IMR-90 (cell line): ENCODE data around the gene DPP10. TPM values are rescaled to one million over a fixed set of nuclear protein-coding genes. Genes with fewer than 3 reads are reported as not detected.

Experiments used
- ATAC-seq: fragments of 200-7000 bp; cut with Tn5 transposase; 2 replicates; pipeline ENCODE4 v1.9.1; 2020; ENCODE audit warnings: low read depth, mild to moderate bottlenecking, moderate library complexity
- BruUV-seq: library from RNA; stranded (reverse); fragments of 400-500 nt; replicated peaks from 2 replicates; lab custom pipeline; 2021; lab: Mats Ljungman, UMichigan
- CTCF ChIA-PET: fragments of 300-600 bp; formaldehyde crosslinking; extraction: SDS; loops from one replicate; lab custom pipeline; 2021; ENCODE audit warnings: antibody characterized with exemption; lab: Yijun Ruan, JAX
- POLR2A ChIA-PET: fragments of 300-600 bp; sonication (Branson Sonifier 250); formaldehyde crosslinking; loops from one replicate; lab custom pipeline; 2022; ENCODE audit warnings: antibody characterized with exemption; ENCODE audit not compliant: unreplicated experiment; lab: Charles Lee
- DNase-seq: peaks from one replicate; pipeline ENCODE4 v3.0.0; 2013
- H2AFZ ChIP-seq: replicated peaks from 2 replicates; pipeline ENCODE3; 2013; ENCODE audit warnings: low read length, mild to moderate bottlenecking; ENCODE audit not compliant: poor library complexity
- H2AK5ac ChIP-seq: 2 replicates; pipeline ENCODE4 v1.6.1; 2013; ENCODE audit warnings: low read depth, low read length, inconsistent platforms
- H2AK9ac ChIP-seq: replicated peaks from 2 replicates; pipeline ENCODE3; 2013; ENCODE audit warnings: mild to moderate bottlenecking, low read depth, low read length, moderate library complexity; ENCODE audit not compliant: poor library complexity
- H2BK120ac ChIP-seq: 2 replicates; pipeline ENCODE4 v1.6.1; 2013; ENCODE audit warnings: low read depth, low read length, inconsistent platforms
- H2BK15ac ChIP-seq: 3 replicates; pipeline ENCODE4 v1.6.1; 2013; ENCODE audit warnings: low read depth, low read length, inconsistent platforms
- H2BK20ac ChIP-seq: 2 replicates; pipeline ENCODE4 v1.6.1; 2013; ENCODE audit warnings: low read depth, mild to moderate bottlenecking, inconsistent platforms, low read length, moderate library complexity
- H2BK5ac ChIP-seq: 2 replicates; pipeline ENCODE4 v1.6.1; 2013; ENCODE audit warnings: mild to moderate bottlenecking, low read depth, low read length, inconsistent platforms; ENCODE audit not compliant: poor library complexity, severe bottlenecking
- H3K14ac ChIP-seq: replicated peaks from 2 replicates; pipeline ENCODE4 v1.6.1; 2013; ENCODE audit warnings: low read depth, low read length, inconsistent platforms
- H3K18ac ChIP-seq: 2 replicates; pipeline ENCODE4 v1.6.1; 2013; ENCODE audit warnings: low read depth, low read length, control low read depth
- H3K23ac ChIP-seq: 2 replicates; pipeline ENCODE4 v1.6.1; 2013; ENCODE audit warnings: low read depth, low read length, inconsistent platforms
- H3K27ac ChIP-seq: 2 replicates; pipeline ENCODE4 v1.5.1; 2013; ENCODE audit warnings: mild to moderate bottlenecking, control low read depth, low read length; ENCODE audit not compliant: insufficient read depth
- H3K27me3 ChIP-seq: 2 replicates; pipeline ENCODE4 v1.6.1; 2013; ENCODE audit warnings: low read length; ENCODE audit not compliant: control insufficient read depth, insufficient read depth
- H3K36me3 ChIP-seq: 2 replicates; pipeline ENCODE4 v1.6.1; 2013; ENCODE audit warnings: low read length, mixed read lengths; ENCODE audit not compliant: control insufficient read depth, insufficient read depth
- H3K4ac ChIP-seq: 2 replicates; pipeline ENCODE4 v1.6.1; 2013; ENCODE audit warnings: low read depth, low read length, inconsistent platforms
- H3K4me1 ChIP-seq: 2 replicates; pipeline ENCODE4 v1.6.1; 2013; ENCODE audit warnings: low read length, mixed read lengths; ENCODE audit not compliant: control insufficient read depth, insufficient read depth
- H3K4me2 ChIP-seq: 2 replicates; pipeline ENCODE4 v1.6.1; 2013; ENCODE audit warnings: low read depth, mild to moderate bottlenecking, control low read depth, low read length, moderate library complexity
- H3K4me3 ChIP-seq: 2 replicates; pipeline ENCODE4 v1.5.1; 2013; ENCODE audit warnings: low read depth, mild to moderate bottlenecking, control low read depth, low read length, moderate library complexity; ENCODE audit not compliant: insufficient read depth
- H3K56ac ChIP-seq: 2 replicates; pipeline ENCODE4 v1.6.1; 2013; ENCODE audit warnings: low read length, inconsistent platforms; ENCODE audit not compliant: insufficient read depth; ENCODE audit errors: extremely low read depth
- H3K79me1 ChIP-seq, 2 experiments: 2 replicates each; pipeline ENCODE4 v1.6.1; 2013; ENCODE audit warnings: low read length in 2 of 2, inconsistent platforms in 1 of 2, low read depth in 1 of 2
- H3K9ac ChIP-seq: 2 replicates; pipeline ENCODE4 v1.6.1; 2013; ENCODE audit warnings: low read depth, low read length, control low read depth
- H3K9me1 ChIP-seq: 2 replicates; pipeline ENCODE4 v1.6.1; 2013; ENCODE audit warnings: low read length, inconsistent platforms; ENCODE audit not compliant: insufficient read depth
- H3K9me3 ChIP-seq: 2 replicates; pipeline ENCODE4 v1.6.1; 2013; ENCODE audit warnings: low read length; ENCODE audit not compliant: control insufficient read depth, insufficient read depth
- H4K20me1 ChIP-seq: 2 replicates; pipeline ENCODE4 v1.6.1; 2013; ENCODE audit warnings: low read length, inconsistent platforms; ENCODE audit not compliant: insufficient read depth
- H4K5ac ChIP-seq: 2 replicates; pipeline ENCODE4 v1.6.1; 2013; ENCODE audit warnings: mild to moderate bottlenecking, low read depth, low read length, control low read depth
- H4K8ac ChIP-seq, 2 experiments: 2 replicates each; pipeline ENCODE4 v1.6.1; 2013; ENCODE audit warnings: low read depth in 2 of 2, low read length in 2 of 2, control low read depth in 1 of 2, inconsistent platforms in 1 of 2
- H4K91ac ChIP-seq: 2 replicates; pipeline ENCODE4 v1.6.1; 2013; ENCODE audit warnings: low read depth, low read length, inconsistent platforms; ENCODE audit not compliant: insufficient read depth
- CEBPB ChIP-seq: IDR thresholded peaks from 2 replicates; pipeline ENCODE4 v1.6.1; 2012; ENCODE audit warnings: low read depth, low read length, improper control_type of control experiment
- MAFK ChIP-seq: IDR thresholded peaks from 2 replicates; pipeline ENCODE4 v1.6.1; 2012; ENCODE audit warnings: low read depth, low read length, improper control_type of control experiment
- MXI1 ChIP-seq: IDR thresholded peaks from 2 replicates; pipeline ENCODE4 v1.6.1; 2012; ENCODE audit warnings: low read depth, mild to moderate bottlenecking, low read length, moderate library complexity, borderline replicate concordance
- POLR2A ChIP-seq: IDR thresholded peaks from 2 replicates; pipeline ENCODE4 v1.6.1; 2012; ENCODE audit warnings: mild to moderate bottlenecking, low read depth, low read length
- RCOR1 ChIP-seq: IDR thresholded peaks from 2 replicates; pipeline ENCODE4 v1.6.1; 2012; ENCODE audit warnings: mild to moderate bottlenecking, low read length, improper control_type of control experiment; ENCODE audit not compliant: insufficient replicate concordance
- RFX5 ChIP-seq: IDR thresholded peaks from 2 replicates; pipeline ENCODE4 v1.8.0; 2012; ENCODE audit warnings: low read depth, mild to moderate bottlenecking, low read length, moderate library complexity
- WGBS, 2 experiments: methylation state at CpG; one replicate each; pipeline versions ENCODE4 v1.1.5 to v1.1.7; 2013; ENCODE audit warnings: missing lambda C conversion rate in 2 of 2; ENCODE audit not compliant: insufficient read length in 1 of 2; ENCODE audit errors: extremely low coverage in 2 of 2; 5-methylcytosine and 5-hydroxymethylcytosine counted together
- dilution Hi-C: fragments of 300-500 bp; cut with HindIII; formaldehyde crosslinking; loops from one replicate; pipeline ENCODE4 v1.14.3; 2018; ENCODE audit warnings: low sequenced_read_pairs; ENCODE audit not compliant: unreplicated experiment
- in situ Hi-C: fragments of 300-500 bp; cut with MboI; formaldehyde crosslinking; loops from 3 replicates; pipeline ENCODE4 v1.14.3; 2019; ENCODE audit warnings: low sequenced_read_pairs, inconsistent platforms, mixed read lengths
- intact Hi-C: fragments of 100-400 bp; cut with micrococcal nuclease; formaldehyde crosslinking; loops from 2 replicates; pipeline ENCODE4 v1.10.0; 2022
- polyA plus RNA-seq, 3 experiments: library from polyadenylated mRNA; depleted of rRNA; stranded (reverse); fragments of >200 nt; gene quantifications; 2 replicates each; pipeline ENCODE4 v1.2.3, GENCODE V29; 2012; ENCODE audit warnings: low replicate concordance in 1 of 3
- total RNA-seq: library from RNA; depleted of rRNA; stranded (reverse); fragments of >200 nt; gene quantifications from 2 replicates; pipeline ENCODE4 v1.2.3, GENCODE V29; 2012

DPP10 gene
- total and polyA plus RNA-seq, 2 of the 4 experiments (the other 2 are of a cell fraction): not detected

DNA sequence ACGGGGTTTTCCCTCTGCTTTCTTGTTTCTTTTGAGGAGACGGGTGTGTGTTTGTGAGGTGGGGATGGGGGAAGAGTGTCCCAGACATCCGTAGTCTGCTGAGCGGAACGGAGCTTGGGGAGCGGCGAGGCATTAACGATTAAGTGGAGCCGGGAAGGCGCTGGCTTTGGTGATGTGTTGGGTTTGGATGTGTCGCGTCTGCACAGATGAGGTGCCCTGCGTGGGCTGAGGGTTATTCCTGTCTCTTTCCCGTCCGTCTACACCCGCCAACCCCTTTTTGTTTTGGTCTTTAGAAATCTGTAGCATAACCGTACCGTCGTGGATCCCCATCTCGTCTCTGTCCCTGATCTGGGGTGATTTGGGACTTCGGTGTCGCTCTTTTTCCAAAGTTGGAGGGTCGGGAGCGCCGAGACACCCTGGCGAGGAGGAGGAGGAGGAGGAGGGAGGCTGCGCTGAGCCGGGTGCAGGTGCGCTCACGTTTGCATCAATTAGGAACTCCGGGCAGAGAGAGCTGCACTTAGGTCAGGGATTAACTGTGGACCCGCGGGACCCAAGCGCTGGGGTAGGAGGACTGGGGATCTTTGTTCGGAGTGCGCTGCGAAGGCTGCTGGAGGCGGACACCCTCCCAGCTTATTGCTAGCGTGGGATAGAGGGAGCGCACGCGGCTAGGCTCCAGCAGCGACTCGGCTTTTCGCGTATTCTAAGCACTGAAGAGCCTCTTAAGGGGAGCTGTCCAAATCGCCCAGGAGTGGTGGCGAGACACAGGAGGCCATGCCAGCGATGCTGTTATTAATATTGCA, 720.3 kb downstream of the DPP10 start:
- Histone ChIP-seq H3K4me1 (no peaks in the 10 kb centered on the region), H2BK20ac (no peak overlapping the region), H3K9ac (no peak overlapping the region), H3K56ac (no peak overlapping the region), H2AK9ac (no peak overlapping the region), H3K23ac (no peak overlapping the region), H2AK5ac (no peak overlapping the region), H2BK15ac (no peak overlapping the region), H3K14ac (no peak overlapping the region), H3K9me1 (no peaks in the 10 kb centered on the region), H2BK120ac (no peak overlapping the region), H2AFZ (no peak overlapping the region), H3K36me3 (no peaks in the 10 kb centered on the region), H4K5ac (no peak overlapping the region), H3K18ac (no peak overlapping the region), H3K9me3 (no peaks in the 10 kb centered on the region), H4K91ac (no peak overlapping the region), H4K8ac (no peak overlapping the region), H3K79me1 (no peaks in the 10 kb centered on the region), H3K4me3 (no peak overlapping the region), H4K20me1 (no peaks in the 10 kb centered on the region), H3K27me3 (no peaks in the 10 kb centered on the region; the same call in 1 of the 2 replicates), H3K27ac (no peak overlapping the region), H3K4me2 (no peak overlapping the region), H3K4ac (no peak overlapping the region), H2BK5ac (no peak overlapping the region)
- intact Hi-C loops: no loop called here
- no TSS peak for BruUV-seq
- WGBS, 2 experiments: 0% methylated on average over 5 of the region's 49 CpGs; no CpG with 5 or more reads in 1 of the 2 experiments
- ChIA-PET POLR2A (no interaction called here), CTCF (no interaction called here)
- DNase-seq (no peak), ATAC-seq (no peak)
- in situ Hi-C loops: no loop called here
- TF ChIP-seq CEBPB (no peak), RCOR1 (no peak), RFX5 (no peak), POLR2A (no peak), MAFK (no peak), MXI1 (no peak)
- dilution Hi-C loops: no loop called here
